Muscle of arm (tissue), 12 donors: ENCODE measurements around the gene ALKBH5. TPM values are rescaled to one million over a fixed set of nuclear protein-coding genes. Genes with fewer than 3 reads are reported as not detected.

ENCODE experiments used
- DNase-seq: peaks from one replicate; pipeline ENCODE4 v3.0.0-alpha.2; 2013
- polyA plus RNA-seq, 12 donors: library from polyadenylated mRNA; unstranded; fragments of 120-200 nt; gene quantifications; one replicate each; pipeline ENCODE4 v1.2.1, GENCODE V29; 2013; ENCODE audit not compliant: insufficient read length in 12 of 12

ALKBH5 gene
- polyA plus RNA-seq, 12 donors, result 50.4 to 83.7 (median 67.2) TPM; not detected in 1

GRCh38 chr17:18257268-18257981 is 73.8 kb downstream of the ALKBH5 start:
- DNase-seq, result no peak

- peak; percentile 43 for DNase-seq
Observed at GRCh38 chr17:18257982-18258355, 74.3 kb downstream of the ALKBH5 start.

GRCh38 chr17:18258356-18259038 is 74.9 kb downstream of the ALKBH5 start, which contains the start of gene FLII:
FLII (minus strand) TSS chr17:18258738; CDS start chr17:18258690, 48 bp downstream.
- peak; percentile 33 for DNase-seq

Other genes with a start within 250 kb of the ALKBH5 start
- gene TOM1L2, start 211.4 kb upstream of the ALKBH5 start, polyA plus RNA-seq, result 10 to 100 TPM in 11 of 12 donors, not detected in 1; 24.6 to 54.9 (median 38.8) TPM
- gene DRC3, start 211.0 kb upstream of the ALKBH5 start, polyA plus RNA-seq, result 1 to 10 TPM in 11 of 12 donors, not detected in 1; 3.4 to 9.0 (median 6.0) TPM
- 10 to 100 TPM in 11 of 12 donors, not detected in 1; 11.0 to 28.0 (median 14.4) TPM for gene ATPAF2, start 144.7 kb upstream of the ALKBH5 start, polyA plus RNA-seq
- 10 to 100 TPM in 11 of 12 donors, not detected in 1; 10.4 to 14.1 (median 12.8) TPM for gene GID4, start 144.4 kb upstream of the ALKBH5 start, polyA plus RNA-seq
- gene DRG2, start 95.9 kb upstream of the ALKBH5 start, polyA plus RNA-seq, result 10 to 100 TPM in 11 of 12 donors, not detected in 1; 19.5 to 29.4 (median 23.3) TPM
- gene MYO15A, start 75.1 kb upstream of the ALKBH5 start, polyA plus RNA-seq, result 1 to 10 TPM in 6 of 12 donors, under 1 TPM in 4, not detected in 2; 0.53 to 2.0 (median 1.2) TPM
- 10 to 100 TPM in 11 of 12 donors, not detected in 1; 15.3 to 30.4 (median 23.6) TPM for gene LLGL1, start 41.8 kb downstream of the ALKBH5 start, polyA plus RNA-seq
- gene FLII, start 74.9 kb downstream of the ALKBH5 start, polyA plus RNA-seq, result 100 to 1,000 TPM in 11 of 12 donors, not detected in 1; 135 to 186 (median 151) TPM
- 10 to 100 TPM in 8 of 12 donors, 1 to 10 TPM in 3, not detected in 1; 8.2 to 14.5 (median 10.7) TPM for gene MIEF2, start 76.8 kb downstream of the ALKBH5 start, polyA plus RNA-seq
- gene TOP3A, start 131.2 kb downstream of the ALKBH5 start, polyA plus RNA-seq, result 10 to 100 TPM in 11 of 12 donors, not detected in 1; 21.4 to 43.3 (median 28.1) TPM
- 10 to 100 TPM in 2 of 12 donors, 1 to 10 TPM in 9, not detected in 1; 8.0 to 15.2 (median 8.9) TPM for gene SMCR8, start 131.5 kb downstream of the ALKBH5 start, polyA plus RNA-seq
- 10 to 100 TPM in 4 of 12 donors, 1 to 10 TPM in 7, not detected in 1; 4.6 to 20.2 (median 9.6) TPM for gene SHMT1, start 179.7 kb downstream of the ALKBH5 start, polyA plus RNA-seq
- gene EVPLL, start 193.9 kb downstream of the ALKBH5 start, polyA plus RNA-seq, result 1 to 10 TPM in 1 of 12 donors, under 1 TPM in 2, not detected in 9; 0.43 to 1.2 (median 0.45) TPM